ENCODE measurements around the gene ITK.
"Not testable (repeated sequence)": the region's sequence is repeated elsewhere in the genome, so short reads cannot be mapped to it uniquely, and the experiment has no call there.

ITK gene

GRCh38 chr5:157182143-157182757 is 1.6 kb downstream of the ITK start:
- Histone ChIP-seq H3K4me3 (IDR thresholded peaks at IDR 0.05; ENCODE audit: insufficient read depth, low read depth, low read length) (no peak overlapping the region), H3K27me3 (ENCODE audit: insufficient read depth, low read depth) (no peaks in the 10 kb centered on the region), H2AFZ (ENCODE audit: low read depth) (no peak overlapping the region), H3K4me2 (no peak overlapping the region), H3K36me3 (ENCODE audit: insufficient read depth) (no peaks in the 10 kb centered on the region), H4K20me1 (ENCODE audit: insufficient read depth) (no peaks in the 10 kb centered on the region), H3K79me2 (ENCODE audit: insufficient read depth, low read depth) (no peaks in the 10 kb centered on the region), H3K9ac (no peak overlapping the region), H3K4me1 (ENCODE audit: low read depth, poor library complexity, severe bottlenecking) (no peaks in the 10 kb centered on the region), H3K27ac (no peak overlapping the region)
- TF ChIP-seq, protein P1, sequence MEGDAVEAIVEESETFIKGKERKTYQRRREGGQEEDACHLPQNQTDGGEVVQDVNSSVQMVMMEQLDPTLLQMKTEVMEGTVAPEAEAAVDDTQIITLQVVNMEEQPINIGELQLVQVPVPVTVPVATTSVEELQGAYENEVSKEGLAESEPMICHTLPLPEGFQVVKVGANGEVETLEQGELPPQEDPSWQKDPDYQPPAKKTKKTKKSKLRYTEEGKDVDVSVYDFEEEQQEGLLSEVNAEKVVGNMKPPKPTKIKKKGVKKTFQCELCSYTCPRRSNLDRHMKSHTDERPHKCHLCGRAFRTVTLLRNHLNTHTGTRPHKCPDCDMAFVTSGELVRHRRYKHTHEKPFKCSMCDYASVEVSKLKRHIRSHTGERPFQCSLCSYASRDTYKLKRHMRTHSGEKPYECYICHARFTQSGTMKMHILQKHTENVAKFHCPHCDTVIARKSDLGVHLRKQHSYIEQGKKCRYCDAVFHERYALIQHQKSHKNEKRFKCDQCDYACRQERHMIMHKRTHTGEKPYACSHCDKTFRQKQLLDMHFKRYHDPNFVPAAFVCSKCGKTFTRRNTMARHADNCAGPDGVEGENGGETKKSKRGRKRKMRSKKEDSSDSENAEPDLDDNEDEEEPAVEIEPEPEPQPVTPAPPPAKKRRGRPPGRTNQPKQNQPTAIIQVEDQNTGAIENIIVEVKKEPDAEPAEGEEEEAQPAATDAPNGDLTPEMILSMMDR (conservative IDR thresholded peaks at IDR 0.05; ENCODE audit: low read depth, low read length): no peak

GRCh38 chr5:157184117-157184670 is 3.6 kb downstream of the ITK start:
- no peak overlapping the region for H3K4me3 ChIP-seq (IDR thresholded peaks at IDR 0.05; ENCODE audit: insufficient read depth, low read depth, low read length)
- H3K27ac ChIP-seq: no peak overlapping the region
- no peak overlapping the region for H3K9ac ChIP-seq
- H4K20me1 ChIP-seq (ENCODE audit: insufficient read depth): no peaks in the 10 kb centered on the region
- H3K27me3 ChIP-seq (ENCODE audit: insufficient read depth, low read depth): no peaks in the 10 kb centered on the region
- H3K4me2 ChIP-seq: no peak overlapping the region
- no peaks in the 10 kb centered on the region for H3K4me1 ChIP-seq (ENCODE audit: low read depth, poor library complexity, severe bottlenecking)
- TF ChIP-seq, protein P1 (conservative IDR thresholded peaks at IDR 0.05; ENCODE audit: low read depth, low read length): no peak
- H3K79me2 ChIP-seq (ENCODE audit: insufficient read depth, low read depth): no peaks in the 10 kb centered on the region
- H2AFZ ChIP-seq (ENCODE audit: low read depth): no peak overlapping the region
- H3K36me3 ChIP-seq (ENCODE audit: insufficient read depth): no peaks in the 10 kb centered on the region

- H2AFZ ChIP-seq (ENCODE audit: low read depth); H3K36me3 ChIP-seq (ENCODE audit: insufficient read depth); H3K4me1 ChIP-seq (ENCODE audit: low read depth, poor library complexity, severe bottlenecking); H3K27me3 ChIP-seq (ENCODE audit: insufficient read depth, low read depth); H4K20me1 ChIP-seq (ENCODE audit: insufficient read depth); H3K27ac ChIP-seq; H3K9ac ChIP-seq; H3K79me2 ChIP-seq (ENCODE audit: insufficient read depth, low read depth); H3K4me2 ChIP-seq; H3K4me3 ChIP-seq (IDR thresholded peaks at IDR 0.05; ENCODE audit: insufficient read depth, low read depth, low read length): not testable (repeated sequence)
Measured at GRCh38 chr5:157185122-157185521, 4.5 kb downstream of the ITK start.

- Histone ChIP-seq H3K4me2 (no peak overlapping the region), H3K4me3 (IDR thresholded peaks at IDR 0.05; ENCODE audit: insufficient read depth, low read depth, low read length) (no peak overlapping the region), H3K27ac (no peak overlapping the region), H3K9ac (no peak overlapping the region), H2AFZ (ENCODE audit: low read depth) (no peak overlapping the region), H3K36me3 (ENCODE audit: insufficient read depth) (no peaks in the 10 kb centered on the region), H3K4me1 (ENCODE audit: low read depth, poor library complexity, severe bottlenecking) (no peaks in the 10 kb centered on the region), H3K79me2 (ENCODE audit: insufficient read depth, low read depth) (no peaks in the 10 kb centered on the region), H4K20me1 (ENCODE audit: insufficient read depth) (no peaks in the 10 kb centered on the region), H3K27me3 (ENCODE audit: insufficient read depth, low read depth) (no peaks in the 10 kb centered on the region)
- TF ChIP-seq, protein P1 (conservative IDR thresholded peaks at IDR 0.05; ENCODE audit: low read depth, low read length): no peak
Measured at GRCh38 chr5:157186309-157187045, 5.8 kb downstream of the ITK start.
